NCI-H748 (cell line): ENCODE measurements around the gene DNAJB2.

Experiments used
- DNase-seq: peaks from one replicate; lab custom pipeline; 2025; ENCODE audit not compliant: unreplicated experiment; lab: John Stamatoyannopoulos, UW

The DNAJB2 gene

GRCh38 chr2:219279151-219279915, at the start of gene DNAJB2:
DNAJB2 (plus strand) TSS chr2:219279366; CDS start chr2:219279834, 468 bp downstream.
- DNase-seq: peak; percentile 97

- peak; percentile 61 for DNase-seq
These were observed 49.1 kb upstream of the DNAJB2 start for GRCh38 chr2:219230059-219230540.

- no peak for DNase-seq
These were observed 44.8 kb upstream of the DNAJB2 start for GRCh38 chr2:219234331-219234730.

DNA sequence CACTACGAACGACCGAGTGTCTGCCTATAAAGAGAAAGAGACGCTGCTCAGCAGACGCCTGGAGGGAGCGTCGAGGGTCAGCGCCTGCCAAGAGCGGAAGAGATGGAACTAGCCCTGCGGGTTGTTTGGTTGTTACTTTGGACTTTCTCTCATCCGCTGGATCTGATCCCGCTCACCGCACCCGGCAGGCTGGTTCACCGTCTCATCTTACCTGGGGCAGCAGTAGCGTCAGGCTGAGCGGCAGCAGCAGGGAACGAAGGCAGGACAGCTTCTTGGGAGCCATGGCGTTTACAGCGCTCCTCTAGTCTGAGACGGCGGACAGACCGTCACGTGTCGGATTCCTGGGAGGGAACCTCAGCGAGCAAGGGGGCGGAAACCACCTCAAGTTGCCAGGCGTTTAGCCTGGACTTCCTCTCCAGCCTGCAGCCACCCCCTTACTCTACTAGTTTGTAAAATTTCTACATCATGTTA, 35.8 kb upstream of the DNAJB2 start:
- DNase-seq: no peak

DNA sequence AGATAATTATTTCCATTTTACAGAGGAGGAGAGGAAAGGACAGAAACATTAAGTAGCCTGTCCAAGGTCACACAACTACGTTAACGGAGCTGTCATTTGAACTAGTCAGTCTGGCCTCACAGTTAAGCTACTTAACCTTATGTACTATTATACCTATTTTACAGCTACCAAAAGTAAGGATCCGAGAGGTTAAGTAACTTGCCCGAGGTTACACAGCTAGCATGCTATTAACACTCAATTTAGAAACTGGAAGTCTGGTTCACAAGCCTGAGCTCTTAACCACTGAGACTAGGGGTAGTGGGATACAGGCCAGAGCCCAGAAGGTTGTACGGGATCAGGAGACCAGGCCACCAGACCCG, 34.4 kb upstream of the DNAJB2 start:
- DNase-seq: no peak

- DNase-seq: peak; percentile 94
These were observed 33.8 kb upstream of the DNAJB2 start, which contains the start of the genes GLB1L and STK16 for GRCh38 chr2:219245148-219245898. GLB1L (minus strand) TSS chr2:219245444; CDS start chr2:219243573, 1,871 bp downstream. STK16 (plus strand) TSS chr2:219245479; CDS start chr2:219246000, 521 bp downstream.

GRCh38 chr2:219245899-219246230, 33.3 kb upstream of the DNAJB2 start:
- DNase-seq: no peak

- no peak for DNase-seq
These were observed 32.6 kb upstream of the DNAJB2 start for GRCh38 chr2:219246559-219246958.

DNA sequence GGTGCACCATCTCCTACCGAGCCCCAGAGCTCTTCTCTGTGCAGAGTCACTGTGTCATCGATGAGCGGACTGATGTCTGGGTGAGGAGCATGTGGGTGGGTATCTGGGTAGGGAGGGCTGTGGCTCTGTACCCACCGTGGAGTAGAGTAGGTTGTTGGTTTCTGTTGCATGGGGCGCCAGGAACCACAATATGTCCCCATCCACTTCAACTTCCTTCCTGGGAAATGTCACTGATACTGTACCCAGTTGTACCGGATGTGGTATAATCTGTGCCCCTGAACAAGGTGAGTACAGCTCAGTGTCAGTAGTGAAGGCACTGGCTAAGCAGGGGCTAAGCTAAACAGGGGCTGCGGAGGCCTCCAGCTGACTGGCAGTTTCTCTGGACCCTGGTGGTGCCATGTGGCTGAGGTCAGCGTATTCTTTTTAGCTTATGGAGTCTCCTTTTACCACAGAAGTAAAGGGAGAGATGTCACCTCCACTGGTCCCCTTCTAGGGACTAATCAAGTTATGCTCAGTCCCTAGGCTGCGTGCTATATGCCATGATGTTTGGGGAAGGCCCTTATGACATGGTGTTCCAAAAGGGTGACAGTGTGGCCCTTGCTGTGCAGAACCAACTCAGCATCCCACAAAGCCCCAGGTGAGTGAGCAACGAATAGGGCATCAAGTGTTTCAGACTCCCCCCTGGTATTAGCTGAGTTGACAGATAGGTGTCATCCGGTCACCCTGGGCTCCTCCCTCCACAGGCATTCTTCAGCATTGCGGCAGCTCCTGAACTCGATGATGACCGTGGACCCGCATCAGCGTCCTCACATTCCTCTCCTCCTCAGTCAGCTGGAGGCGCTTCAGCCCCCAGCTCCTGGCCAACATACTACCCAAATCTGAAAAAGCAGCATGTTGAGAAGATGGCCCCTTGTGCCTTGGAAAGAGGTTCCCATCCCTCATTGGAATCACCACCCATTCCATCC, 31.2 kb upstream of the DNAJB2 start:
- DNase-seq: no peak

- no peak for DNase-seq
These were observed 30.3 kb upstream of the DNAJB2 start for GRCh38 chr2:219248845-219249202.

- DNase-seq: no peak
These were observed 29.8 kb upstream of the DNAJB2 start for GRCh38 chr2:219249203-219249980.

DNA sequence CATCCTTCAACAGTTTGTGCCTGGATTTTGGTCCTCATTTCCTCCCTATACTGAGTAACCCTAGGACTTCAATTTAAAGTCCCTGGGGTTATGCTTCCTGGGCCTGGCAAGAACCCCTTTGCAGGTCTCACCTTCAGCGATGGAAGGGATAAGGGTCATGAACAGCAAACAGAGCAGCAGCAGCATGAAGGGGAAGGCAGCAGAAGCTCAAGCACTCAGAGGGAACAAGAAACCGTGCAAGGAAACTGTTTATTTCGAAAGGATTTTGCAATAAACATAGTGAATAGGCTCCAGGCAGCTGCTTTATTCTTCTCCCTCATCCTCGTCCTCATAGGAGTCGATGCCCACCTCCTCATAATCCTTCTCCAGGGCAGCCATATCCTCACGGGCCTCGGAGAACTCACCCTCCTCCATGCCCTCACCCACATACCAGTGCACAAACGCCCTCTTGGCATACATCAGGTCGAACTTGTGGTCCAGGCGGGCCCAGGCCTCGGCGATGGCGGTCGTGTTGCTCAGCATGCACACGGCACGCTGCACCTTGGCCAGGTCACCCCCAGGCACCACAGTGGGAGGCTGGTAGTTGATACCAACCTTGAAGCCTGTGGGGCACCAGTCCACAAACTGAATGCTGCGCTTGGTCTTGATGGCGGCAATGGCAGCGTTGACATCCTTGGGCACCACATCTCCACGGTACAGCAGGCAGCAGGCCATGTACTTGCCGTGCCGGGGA, 29.0 kb upstream of the DNAJB2 start:
- DNase-seq: no peak

GRCh38 chr2:219251656-219252055, 27.5 kb upstream of the DNAJB2 start:
- no peak for DNase-seq

DNA sequence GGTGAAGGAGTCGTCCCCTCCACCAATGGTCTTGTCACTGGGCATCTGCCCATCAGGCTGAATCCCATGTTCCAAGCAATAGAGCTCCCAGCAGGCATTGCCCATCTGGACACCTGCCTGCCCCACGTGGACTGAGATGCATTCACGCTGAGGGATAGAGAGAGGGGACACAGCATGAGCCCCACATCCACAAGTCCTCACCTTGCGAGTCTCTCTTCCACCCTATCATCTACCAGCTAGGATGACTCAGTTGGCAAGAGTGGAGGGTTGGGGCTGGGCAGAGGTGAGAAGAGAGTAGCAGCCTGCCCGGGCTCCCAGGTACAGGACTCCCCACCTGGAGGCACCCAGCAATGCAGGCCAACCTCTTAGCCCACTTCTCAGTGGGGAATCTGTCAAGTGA, 27.1 kb upstream of the DNAJB2 start:
- no peak for DNase-seq

DNA sequence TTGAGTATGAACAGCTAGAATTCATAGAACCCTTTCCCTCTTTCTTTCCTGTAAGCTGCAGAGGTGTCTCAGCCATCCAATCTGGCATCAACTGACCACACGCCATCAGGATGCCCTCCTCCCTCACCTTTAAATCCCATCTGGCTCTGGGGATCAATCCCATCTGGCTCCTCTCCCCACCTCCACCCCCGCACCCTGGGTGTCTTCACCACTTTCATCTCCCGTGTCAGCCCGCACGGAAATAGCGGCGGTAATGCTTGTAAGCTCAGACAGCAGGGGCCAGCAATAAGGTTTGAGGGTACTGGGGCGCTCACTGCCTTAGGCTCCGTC, 26.6 kb upstream of the DNAJB2 start:
- peak; percentile 18 for DNase-seq

DNA sequence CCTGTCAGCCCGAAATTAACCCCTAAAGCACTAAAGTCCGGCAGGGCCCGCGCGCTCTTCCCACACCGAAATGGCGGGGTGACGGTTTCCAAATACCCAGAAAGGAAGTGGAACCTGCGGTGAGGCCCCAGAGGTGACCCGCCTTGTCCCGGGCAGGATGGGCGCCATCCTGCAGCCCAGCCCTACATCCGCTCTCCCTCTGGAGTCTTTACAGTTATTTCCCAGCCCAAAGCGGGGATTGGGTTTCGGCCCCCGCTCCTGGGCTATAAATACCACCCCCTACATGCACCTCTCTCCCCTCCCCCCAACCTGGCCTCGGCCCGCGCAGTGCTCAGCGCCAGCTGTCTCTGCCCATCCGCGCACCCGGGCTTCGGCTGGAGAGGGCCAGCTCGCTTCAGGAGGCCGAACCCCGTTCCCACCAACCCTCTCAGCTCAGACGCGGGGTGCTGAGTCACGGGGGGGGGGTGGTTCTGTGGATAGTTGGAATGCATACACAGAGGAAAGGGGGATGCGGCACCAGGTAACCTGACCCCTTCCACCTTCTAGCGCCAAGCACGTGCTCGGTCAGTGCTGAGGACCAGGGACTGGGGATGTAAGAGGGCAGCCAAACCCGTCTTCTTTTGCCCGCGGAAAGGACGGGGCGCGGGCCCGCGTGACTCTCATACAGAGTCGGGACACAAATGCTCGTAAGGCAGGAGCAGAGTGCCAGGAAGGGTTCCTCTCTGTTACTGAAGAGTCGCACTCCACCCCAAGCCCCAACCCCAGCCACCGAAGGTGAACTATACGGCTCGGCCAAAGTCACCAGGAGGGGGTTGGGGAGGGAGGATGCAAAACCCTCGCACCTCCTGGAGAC, 26.0 kb upstream of the DNAJB2 start, which contains the start of gene TUBA4B:
Gene TUBA4B (plus strand): TSS at position 344 of the 853 bp plus-strand sequence. CDS start 165 bp downstream, at position 509.
- peak; percentile 56 for DNase-seq

- DNase-seq: peak; percentile 89
These were observed 25.2 kb upstream of the DNAJB2 start, which contains the start of gene TUBA4A for GRCh38 chr2:219253753-219254589. TUBA4A (minus strand) TSS chr2:219253918; CDS start chr2:219253858, 60 bp downstream.
